Astrocyte of the spinal cord (primary cell): ENCODE measurements around the gene RPTOR.
"Not testable (repeated sequence)": the region's sequence is repeated elsewhere in the genome, so short reads cannot be mapped to it uniquely, and the experiment has no call there.

ENCODE experiments used
- DNase-seq: peaks from one replicate; pipeline ENCODE4 v3.0.0; 2011; ENCODE audit warnings: low read depth, low spot score
- H3K4me3 ChIP-seq: 2 replicates; pipeline ENCODE4 v1.5.1; 2011; ENCODE audit warnings: low read depth, mild to moderate bottlenecking, low read length, moderate library complexity
- in situ Hi-C: cut with HindIII; loops from 2 replicates; pipeline ENCODE4 v1.10.0; 2017; ENCODE audit warnings: low sequenced_read_pairs
- TF ChIP-seq, protein P1 (sequence below): IDR thresholded peaks from 2 replicates; pipeline ENCODE4 v1.5.1; 2012; ENCODE audit warnings: low read depth, mild to moderate bottlenecking, low read length, inconsistent platforms

RPTOR gene

GRCh38 chr17:80814491-80814890 is 269.9 kb downstream of the RPTOR start:
- DNase-seq, result no peak
- in situ Hi-C loops, result no loop called here
- TF ChIP-seq, protein P1, sequence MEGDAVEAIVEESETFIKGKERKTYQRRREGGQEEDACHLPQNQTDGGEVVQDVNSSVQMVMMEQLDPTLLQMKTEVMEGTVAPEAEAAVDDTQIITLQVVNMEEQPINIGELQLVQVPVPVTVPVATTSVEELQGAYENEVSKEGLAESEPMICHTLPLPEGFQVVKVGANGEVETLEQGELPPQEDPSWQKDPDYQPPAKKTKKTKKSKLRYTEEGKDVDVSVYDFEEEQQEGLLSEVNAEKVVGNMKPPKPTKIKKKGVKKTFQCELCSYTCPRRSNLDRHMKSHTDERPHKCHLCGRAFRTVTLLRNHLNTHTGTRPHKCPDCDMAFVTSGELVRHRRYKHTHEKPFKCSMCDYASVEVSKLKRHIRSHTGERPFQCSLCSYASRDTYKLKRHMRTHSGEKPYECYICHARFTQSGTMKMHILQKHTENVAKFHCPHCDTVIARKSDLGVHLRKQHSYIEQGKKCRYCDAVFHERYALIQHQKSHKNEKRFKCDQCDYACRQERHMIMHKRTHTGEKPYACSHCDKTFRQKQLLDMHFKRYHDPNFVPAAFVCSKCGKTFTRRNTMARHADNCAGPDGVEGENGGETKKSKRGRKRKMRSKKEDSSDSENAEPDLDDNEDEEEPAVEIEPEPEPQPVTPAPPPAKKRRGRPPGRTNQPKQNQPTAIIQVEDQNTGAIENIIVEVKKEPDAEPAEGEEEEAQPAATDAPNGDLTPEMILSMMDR, result no peak
- no peak overlapping the region for H3K4me3 ChIP-seq

GRCh38 chr17:80815151-80815681 is 270.6 kb downstream of the RPTOR start:
- no peak for DNase-seq
- TF ChIP-seq, protein P1, result no peak
- in situ Hi-C loops, result no loop called here
- no peak overlapping the region for H3K4me3 ChIP-seq

- in situ Hi-C loops, H3K4me3 ChIP-seq, DNase-seq: not testable (repeated sequence)
Measured at GRCh38 chr17:80815718-80816117, 271.1 kb downstream of the RPTOR start.

- in situ Hi-C loops, result no loop called here
- no peak overlapping the region for H3K4me3 ChIP-seq
- TF ChIP-seq, protein P1, result no peak
- DNase-seq, result no peak
Measured at GRCh38 chr17:80816241-80817103, 271.8 kb downstream of the RPTOR start.

DNA sequence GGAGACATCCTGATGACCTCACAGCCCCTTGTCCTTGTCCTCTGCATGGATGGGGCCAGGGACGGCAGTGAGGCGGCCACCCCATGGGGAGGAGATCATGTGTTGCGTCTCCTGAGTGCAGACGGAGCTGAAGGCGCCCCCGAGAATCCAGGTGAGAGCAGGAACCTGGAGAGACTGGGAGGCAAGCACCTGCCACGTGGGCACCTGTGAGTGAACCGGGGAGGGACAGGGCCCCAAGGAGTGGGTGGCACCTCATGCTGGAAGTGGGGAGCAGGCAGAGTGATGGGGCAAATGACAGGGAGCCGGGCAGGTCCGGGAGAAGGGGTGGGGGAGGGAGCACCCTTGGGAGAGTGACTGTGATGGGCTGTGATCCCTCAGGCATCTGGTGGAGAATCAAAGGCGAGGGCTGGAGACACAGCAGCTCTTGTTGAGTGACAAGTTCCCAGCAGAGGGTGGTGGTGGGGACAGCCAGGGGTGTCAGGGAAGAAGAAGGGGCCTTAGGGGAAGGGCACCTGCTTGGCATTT is 272.7 kb downstream of the RPTOR start:
- H3K4me3 ChIP-seq, result no peak overlapping the region
- no peak for DNase-seq
- TF ChIP-seq, protein P1, result no peak
- in situ Hi-C loops, result no loop called here

DNA sequence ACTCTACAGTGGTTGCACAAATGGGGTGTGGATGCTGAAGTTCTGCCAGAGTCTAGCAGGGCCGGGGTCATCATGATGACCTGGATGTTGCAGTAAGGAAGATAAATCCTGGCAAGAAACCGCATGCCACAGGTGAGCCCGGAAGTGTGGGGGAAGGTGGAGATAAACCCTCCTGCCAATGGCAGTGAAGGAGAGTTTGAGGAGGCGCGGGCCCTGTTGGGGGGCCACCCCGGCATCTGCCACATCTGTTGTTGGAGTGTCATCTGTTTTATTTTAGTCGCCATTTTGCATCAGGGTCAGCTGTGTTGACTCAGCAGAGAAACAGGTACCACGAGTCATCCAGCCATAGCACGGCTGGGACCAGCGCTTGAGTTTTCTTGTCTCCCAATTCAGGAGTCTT is 273.2 kb downstream of the RPTOR start:
- H3K4me3 ChIP-seq, result no peak overlapping the region
- TF ChIP-seq, protein P1, result no peak
- DNase-seq, result no peak
- in situ Hi-C loops, result no loop called here

DNA sequence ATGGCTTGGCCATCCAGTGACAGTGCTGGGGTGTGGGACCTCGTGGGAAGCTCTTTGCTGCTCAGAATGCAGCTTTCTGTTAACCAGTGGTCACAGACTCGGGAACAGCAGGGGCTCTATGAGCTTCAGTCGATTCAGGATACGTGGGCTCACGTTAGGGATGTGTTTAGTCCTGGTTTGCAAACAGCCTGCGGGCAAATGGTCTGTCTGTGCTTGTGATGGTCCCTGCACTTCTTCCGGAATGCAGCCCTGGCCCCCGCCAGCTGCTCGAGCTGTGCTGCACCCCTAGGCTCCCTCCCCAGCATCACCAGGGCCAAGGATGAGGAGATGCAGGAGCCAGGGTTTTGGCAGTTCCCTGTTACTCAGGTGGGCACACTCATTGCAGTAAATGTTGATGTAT is 274.2 kb downstream of the RPTOR start:
- no peak for DNase-seq
- H3K4me3 ChIP-seq, result no peak overlapping the region
- in situ Hi-C loops, result no loop called here
- TF ChIP-seq, protein P1, result no peak
